MCF 10A (cell line): ENCODE data around the gene TMEM51. TPM values are rescaled to one million over a fixed set of nuclear protein-coding genes. Genes with fewer than 3 reads are reported as not detected.
"Not testable (repeated sequence)": the region's sequence is repeated elsewhere in the genome, so short reads cannot be mapped to it uniquely, and the experiment has no call there.

Source experiments
- BruUV-seq: library from RNA; stranded (reverse); fragments of 400-500 nt; replicated peaks from 2 replicates; lab custom pipeline; 2021; lab: Mats Ljungman, UMichigan
- CTCF ChIA-PET: fragments of 300-600 bp; sonication (Branson Sonifier 250); formaldehyde crosslinking; extraction: SDS; loops from one replicate; lab custom pipeline; 2021; ENCODE audit warnings: antibody characterized with exemption, inconsistent platforms; lab: Yijun Ruan, JAX
- POLR2A ChIA-PET: fragments of 300-600, 350-650 bp; sonication (Branson Sonifier 250); formaldehyde crosslinking; extraction: SDS; loops from one replicate; lab custom pipeline; 2020; ENCODE audit warnings: antibody characterized with exemption, inconsistent platforms; lab: Yijun Ruan, JAX
- DNase-seq: peaks from one replicate; pipeline ENCODE4 v3.0.0-alpha.2; 2018; ENCODE audit not compliant: unreplicated experiment
- H3K27ac Mint-ChIP-seq: one replicate; pipeline ENCODE4 v1.8.0; 2022; ENCODE audit warnings: mild to moderate bottlenecking, low read depth, mixed read lengths; ENCODE audit not compliant: unreplicated experiment
- H3K27me3 Mint-ChIP-seq: one replicate; pipeline ENCODE4 v1.8.0; 2022; ENCODE audit warnings: mixed read lengths; ENCODE audit not compliant: insufficient read depth, unreplicated experiment
- H3K36me3 Mint-ChIP-seq: one replicate; pipeline ENCODE4 v1.8.0; 2022; ENCODE audit warnings: mild to moderate bottlenecking, moderate library complexity, mixed read lengths; ENCODE audit not compliant: insufficient read depth, unreplicated experiment
- H3K4me1 Mint-ChIP-seq: one replicate; pipeline ENCODE4 v1.8.0; 2022; ENCODE audit warnings: mixed read lengths; ENCODE audit not compliant: insufficient read depth, unreplicated experiment
- H3K4me3 Mint-ChIP-seq: one replicate; pipeline ENCODE4 v1.8.0; 2022; ENCODE audit warnings: mild to moderate bottlenecking, moderate library complexity, mixed read lengths; ENCODE audit not compliant: unreplicated experiment
- H3K9me3 Mint-ChIP-seq: one replicate; pipeline ENCODE4 v1.8.0; 2022; ENCODE audit warnings: mixed read lengths; ENCODE audit not compliant: unreplicated experiment
- intact Hi-C: fragments of 100-400 bp; cut with micrococcal nuclease; formaldehyde crosslinking; loops from 2 replicates; pipeline ENCODE4 v1.14.1; 2022
- total RNA-seq: library from RNA; stranded (reverse); gene quantifications from 2 replicates; pipeline ENCODE4 v1.2.3, GENCODE V29; 2022
- TF ChIP-seq, protein P1 (sequence below): fragments of 200-600 bp; IDR thresholded peaks from one replicate; pipeline ENCODE4 v1.8.0; 2022; ENCODE audit warnings: antibody characterized with exemption, mild to moderate bottlenecking; ENCODE audit not compliant: unreplicated experiment

The TMEM51 gene
- total RNA-seq, 1 experiment from 2014 or later: 6.4 TPM

DNA sequence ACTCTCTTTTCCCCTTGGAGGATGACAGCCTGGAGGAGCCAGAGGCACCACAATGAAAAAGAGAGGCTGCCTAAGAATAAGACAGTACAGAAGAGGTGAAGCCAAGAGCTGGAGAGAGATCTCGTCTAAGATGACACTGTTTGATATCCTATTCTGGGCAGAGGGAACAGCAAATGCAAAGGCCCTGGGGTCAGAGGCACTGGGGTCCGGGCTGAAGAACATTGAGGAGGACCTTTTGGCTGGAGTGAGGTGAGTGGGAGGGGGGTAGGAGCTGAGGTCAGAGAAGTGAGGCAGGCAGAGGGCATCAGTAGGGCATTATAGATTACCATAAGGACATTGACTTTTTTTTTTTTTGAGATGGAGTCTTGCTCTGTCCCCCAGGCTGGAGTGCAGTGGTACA is 19.3 kb upstream of the TMEM51 start:
- CTCF ChIA-PET: interaction anchor here (0.7 to 10.6 kb wide), 5 partner anchors 12 to 1530 kb away, joined by 3 to 92 read pairs (median 4); no protein-coding TSS in a partner anchor
- intact Hi-C loops: no loop called here
- TF ChIP-seq, protein P1, sequence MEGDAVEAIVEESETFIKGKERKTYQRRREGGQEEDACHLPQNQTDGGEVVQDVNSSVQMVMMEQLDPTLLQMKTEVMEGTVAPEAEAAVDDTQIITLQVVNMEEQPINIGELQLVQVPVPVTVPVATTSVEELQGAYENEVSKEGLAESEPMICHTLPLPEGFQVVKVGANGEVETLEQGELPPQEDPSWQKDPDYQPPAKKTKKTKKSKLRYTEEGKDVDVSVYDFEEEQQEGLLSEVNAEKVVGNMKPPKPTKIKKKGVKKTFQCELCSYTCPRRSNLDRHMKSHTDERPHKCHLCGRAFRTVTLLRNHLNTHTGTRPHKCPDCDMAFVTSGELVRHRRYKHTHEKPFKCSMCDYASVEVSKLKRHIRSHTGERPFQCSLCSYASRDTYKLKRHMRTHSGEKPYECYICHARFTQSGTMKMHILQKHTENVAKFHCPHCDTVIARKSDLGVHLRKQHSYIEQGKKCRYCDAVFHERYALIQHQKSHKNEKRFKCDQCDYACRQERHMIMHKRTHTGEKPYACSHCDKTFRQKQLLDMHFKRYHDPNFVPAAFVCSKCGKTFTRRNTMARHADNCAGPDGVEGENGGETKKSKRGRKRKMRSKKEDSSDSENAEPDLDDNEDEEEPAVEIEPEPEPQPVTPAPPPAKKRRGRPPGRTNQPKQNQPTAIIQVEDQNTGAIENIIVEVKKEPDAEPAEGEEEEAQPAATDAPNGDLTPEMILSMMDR: no peak
- H3K4me1 Mint-ChIP-seq: no peaks in the 10 kb centered on the region
- H3K9me3 Mint-ChIP-seq: no peaks in the 10 kb centered on the region
- BruUV-seq: no TSS peak
- no peak overlapping the region for H3K4me3 Mint-ChIP-seq
- no peak for DNase-seq
- POLR2A ChIA-PET: no interaction called here
- H3K27me3 Mint-ChIP-seq: peaks cover 11% of the 10 kb centered on the region
- H3K27ac Mint-ChIP-seq: no peak overlapping the region
- H3K36me3 Mint-ChIP-seq: no peaks in the 10 kb centered on the region

GRCh38 chr1:15135604-15136003 is 17.9 kb upstream of the TMEM51 start:
- H3K4me3 Mint-ChIP-seq, DNase-seq, H3K27ac Mint-ChIP-seq, POLR2A ChIA-PET, H3K4me1 Mint-ChIP-seq, intact Hi-C loops, BruUV-seq, H3K9me3 Mint-ChIP-seq, H3K36me3 Mint-ChIP-seq: not testable (repeated sequence)
- CTCF ChIA-PET: interaction anchor here (0.5 to 10.6 kb wide), 3 partner anchors 7 to 1234 kb away, joined by 3 to 92 read pairs (median 8); no protein-coding TSS in a partner anchor
- peaks cover 11% of the 10 kb centered on the region for H3K27me3 Mint-ChIP-seq

DNA sequence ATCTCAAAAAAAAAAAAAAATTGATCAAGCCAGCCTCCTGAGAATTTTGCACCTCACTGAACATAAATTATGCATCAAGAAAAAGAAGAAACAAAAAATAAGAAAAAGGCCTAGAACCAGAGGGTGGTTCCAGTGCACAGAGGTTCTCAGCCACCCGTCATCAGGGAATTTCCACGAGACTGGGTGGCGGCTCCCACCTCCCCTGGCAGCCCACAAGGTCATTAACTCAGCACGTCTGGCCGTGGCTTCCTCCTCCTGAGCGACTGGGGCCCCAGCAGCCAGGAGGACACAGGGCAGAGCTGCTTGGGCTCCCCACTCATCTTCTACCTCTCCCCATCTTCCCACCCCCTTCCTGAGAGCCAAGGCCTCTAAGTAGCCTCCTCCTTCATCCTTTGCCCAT is 15.7 kb upstream of the TMEM51 start:
- H3K9me3 Mint-ChIP-seq: no peaks in the 10 kb centered on the region
- no peak for DNase-seq
- H3K27ac Mint-ChIP-seq: no peak overlapping the region
- TF ChIP-seq, protein P1: no peak
- ChIA-PET CTCF (interaction anchor here (1.0 to 1.6 kb wide), 4 partner anchors 10 to 167 kb away, joined by 3 to 6 read pairs (median 3); no protein-coding TSS in a partner anchor), POLR2A (no interaction called here)
- H3K4me1 Mint-ChIP-seq: no peaks in the 10 kb centered on the region
- intact Hi-C loops: no loop called here
- no peaks in the 10 kb centered on the region for H3K36me3 Mint-ChIP-seq
- no TSS peak for BruUV-seq
- H3K27me3 Mint-ChIP-seq: peaks cover 13% of the 10 kb centered on the region
- H3K4me3 Mint-ChIP-seq: no peak overlapping the region

GRCh38 chr1:15139654-15140350 is 13.7 kb upstream of the TMEM51 start:
- no peaks in the 10 kb centered on the region for H3K36me3 Mint-ChIP-seq
- ChIA-PET CTCF (interaction anchor here (0.6 to 1.9 kb wide), 2 partner anchors 11 to 596 kb away, joined by 3 to 6 read pairs; no protein-coding TSS in a partner anchor), POLR2A (no interaction called here)
- TF ChIP-seq, protein P1: no peak
- intact Hi-C loops: no loop called here
- no peak for DNase-seq
- H3K4me1 Mint-ChIP-seq: no peaks in the 10 kb centered on the region
- no TSS peak for BruUV-seq
- no peaks in the 10 kb centered on the region for H3K9me3 Mint-ChIP-seq
- no peak overlapping the region for H3K27ac Mint-ChIP-seq
- H3K4me3 Mint-ChIP-seq: no peak overlapping the region
- H3K27me3 Mint-ChIP-seq: peaks cover 8% of the 10 kb centered on the region
